Measurements from ENCODE around the gene PAXIP1.

DNA sequence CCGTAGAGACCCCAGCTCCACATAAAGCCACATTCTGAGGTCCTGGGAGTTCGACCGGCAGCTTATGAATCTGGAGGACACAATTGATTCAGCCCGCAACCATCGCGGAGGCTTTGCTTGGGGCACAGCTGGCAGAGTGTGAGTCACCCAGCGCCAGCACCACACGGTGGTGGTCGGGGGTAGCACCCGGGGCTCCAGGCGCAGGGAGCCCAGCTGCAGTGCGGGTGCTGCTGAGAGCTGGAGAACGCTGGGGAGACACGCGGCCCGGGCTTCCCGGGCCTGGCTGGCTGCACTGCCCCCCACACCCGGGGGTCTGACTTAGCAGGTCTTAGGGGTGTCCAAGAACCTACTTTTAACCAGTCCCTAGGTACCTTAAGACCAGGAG lies 87.9 kb downstream of the PAXIP1 start:
- no peak for TF ChIP-seq ELF4 (IDR thresholded peaks at IDR 0.05)
- no peak for TF ChIP-seq FOXA1 (IDR thresholded peaks at IDR 0.05)
- no peak for TF ChIP-seq ARNT (IDR thresholded peaks at IDR 0.05)
- TF ChIP-seq SP1 (IDR thresholded peaks at IDR 0.05) = no peak
- TF ChIP-seq BHLHE40 (IDR thresholded peaks at IDR 0.05; ENCODE audit: borderline replicate concordance) = no peak
- no peak for TF ChIP-seq FOXM1 (IDR thresholded peaks at IDR 0.05; ENCODE audit: borderline replicate concordance)
- TF ChIP-seq NFRKB (IDR thresholded peaks at IDR 0.05) = no peak
- TF ChIP-seq TARDBP (IDR thresholded peaks at IDR 0.05) = no peak
- TF ChIP-seq PKNOX1 (IDR thresholded peaks at IDR 0.05) = no peak
- no peak for TF ChIP-seq CTBP1 (IDR thresholded peaks at IDR 0.05; ENCODE audit: borderline replicate concordance)
- no peak for TF ChIP-seq SUZ12 (IDR thresholded peaks at IDR 0.05)
- TF ChIP-seq L3MBTL2 (conservative IDR thresholded peaks at IDR 0.05) = no peak
- TF ChIP-seq ZNF384 (IDR thresholded peaks at IDR 0.05) = no peak
